Naive thymus-derived CD8-positive, alpha-beta T cell (primary cell): ENCODE results near the gene CNTNAP2. TPM values are rescaled to one million over a fixed set of nuclear protein-coding genes. Genes with fewer than 3 reads are reported as not detected.

Source experiments
- ATAC-seq, 2 donors: fragments of 150-1000 bp; cut with Tn5 transposase in 1 of 2; sonication (Bioruptor Pico), chemical (Tn5 transposase) in 1 of 2; 1 replicate in 1 of 2; 2 replicates in 1 of 2; pipeline ENCODE4 v1.10.0; 2021; ENCODE audit warnings: mild to moderate bottlenecking in 2 of 2, moderate library complexity in 2 of 2
- POLR2A ChIA-PET: fragments of 350-600 bp; sonication (Branson Sonifier 250); formaldehyde crosslinking; loops from one replicate; lab custom pipeline; 2021; ENCODE audit warnings: antibody characterized with exemption; lab: Charles Lee
- DNase-seq, 10 donors: peaks; one replicate each; pipeline versions ENCODE4 v3.0.0 to v3.0.0-alpha.2; 2020 to 2022
- H3K27ac Mint-ChIP-seq, 10 donors: one replicate each; pipeline ENCODE4 v1.8.0; 2020 to 2022; ENCODE audit warnings: mild to moderate bottlenecking in 10 of 10, mixed read lengths in 10 of 10, moderate library complexity in 4 of 10, inconsistent platforms in 1 of 10
- H3K27me3 Mint-ChIP-seq, 5 donors: one replicate each; pipeline ENCODE4 v1.8.0; 2021 to 2022; ENCODE audit warnings: mixed read lengths in 5 of 5
- H3K36me3 Mint-ChIP-seq, 3 donors: one replicate each; pipeline ENCODE4 v1.8.0; 2020 to 2022; ENCODE audit warnings: mixed read lengths in 3 of 3, mild to moderate bottlenecking in 2 of 3, inconsistent platforms in 1 of 3
- H3K4me1 Mint-ChIP-seq, 4 donors: one replicate each; pipeline ENCODE4 v1.8.0; 2021 to 2022; ENCODE audit warnings: mixed read lengths in 4 of 4
- H3K4me3 Mint-ChIP-seq, 10 donors: one replicate each; pipeline ENCODE4 v1.8.0; 2020 to 2022; ENCODE audit warnings: mild to moderate bottlenecking in 10 of 10, mixed read lengths in 10 of 10, moderate library complexity in 6 of 10, inconsistent platforms in 1 of 10
- H3K9me3 Mint-ChIP-seq, 9 donors: one replicate each; pipeline ENCODE4 v1.8.0; 2020 to 2022; ENCODE audit warnings: mixed read lengths in 9 of 9, mild to moderate bottlenecking in 3 of 9, inconsistent platforms in 1 of 9, moderate library complexity in 1 of 9
- polyA plus RNA-seq, 3 donors: library from polyadenylated mRNA; unstranded; fragments of 300-500 nt; fragmentation: Illumina TruSeq; gene quantifications; one replicate each; pipeline ENCODE4 v1.2.3, GENCODE V29; 2021
- total RNA-seq, 8 experiments: library from RNA in 2 of 8; stranded (reverse) in 2 of 8; gene quantifications; one replicate each; pipeline ENCODE4 v1.2.3 and lab custom pipeline; 2021 to 2026

CNTNAP2 gene
- total and polyA plus RNA-seq, 5 experiments from 2014 or later, result 0.12 to 1.5 (median 0.71) TPM; not detected in 1

DNA sequence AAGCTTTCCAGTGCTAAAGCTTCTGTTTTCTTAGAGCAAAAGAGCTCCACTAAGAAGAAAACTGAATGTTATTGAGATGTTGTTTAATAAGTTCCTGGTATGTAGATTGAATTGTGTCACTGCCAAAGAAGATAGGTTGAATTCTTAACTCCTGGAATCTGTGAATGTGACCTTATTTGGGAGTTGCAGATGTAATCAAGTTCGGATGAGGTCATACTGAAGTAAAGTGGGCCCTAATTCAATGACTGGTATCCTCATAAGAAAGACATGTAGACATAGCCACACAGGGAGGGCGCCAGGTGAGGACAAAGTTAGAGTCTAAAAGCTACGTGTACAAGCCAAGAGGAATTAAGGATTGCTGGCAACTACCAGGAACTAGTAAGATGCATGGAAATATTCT, 1741.8 kb downstream of the CNTNAP2 start:
- POLR2A ChIA-PET, result no interaction called here
- Mint-ChIP-seq H3K36me3 (peaks cover 0 to 3% (median 0%) of the 10 kb centered on the region in 3 donors), H3K4me1 (no peaks in the 10 kb centered on the region), H3K27ac (no peak overlapping the region), H3K4me3 (no peak overlapping the region), H3K27me3 (no peaks in the 10 kb centered on the region), H3K9me3 (peaks cover 2 to 27% (median 9%) of the 10 kb centered on the region in 9 donors)
- DNase-seq (no peak), ATAC-seq (no peak)

DNA sequence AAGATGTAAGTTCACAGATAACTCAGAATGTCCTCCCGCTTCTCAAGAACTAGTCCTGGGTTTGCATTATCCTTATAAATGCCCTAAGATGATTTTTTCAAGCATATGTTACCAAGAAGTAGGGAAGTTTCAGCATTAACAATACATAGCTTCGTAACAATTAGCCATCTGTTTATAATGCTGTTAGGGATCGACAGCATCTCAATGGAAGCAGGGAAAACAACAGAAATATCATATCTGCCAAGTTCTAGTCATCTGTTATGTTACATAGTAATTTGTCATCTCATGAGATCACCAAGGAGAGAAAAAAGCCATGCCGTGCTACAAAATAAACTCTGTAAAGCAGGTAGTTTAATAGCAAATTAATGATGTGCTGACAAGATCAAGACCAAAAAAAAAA, 1742.4 kb downstream of the CNTNAP2 start:
- peaks cover 0 to 3% (median 0%) of the 10 kb centered on the region in 3 donors for H3K36me3 Mint-ChIP-seq
- no peak overlapping the region for H3K27ac Mint-ChIP-seq
- DNase-seq (no peak), ATAC-seq (no peak)
- peaks cover 2 to 27% (median 9%) of the 10 kb centered on the region in 9 donors for H3K9me3 Mint-ChIP-seq
- H3K4me1 Mint-ChIP-seq, result no peaks in the 10 kb centered on the region
- H3K27me3 Mint-ChIP-seq, result no peaks in the 10 kb centered on the region
- H3K4me3 Mint-ChIP-seq, result no peak overlapping the region
- POLR2A ChIA-PET, result no interaction called here

- peaks cover 2 to 27% (median 9%) of the 10 kb centered on the region in 9 donors for H3K9me3 Mint-ChIP-seq
- no peak overlapping the region for H3K4me3 Mint-ChIP-seq
- ATAC-seq, result no peak
- H3K36me3 Mint-ChIP-seq, result peaks cover 0 to 3% (median 0%) of the 10 kb centered on the region in 3 donors
- no peak for DNase-seq
- POLR2A ChIA-PET, result no interaction called here
- no peak overlapping the region for H3K27ac Mint-ChIP-seq
- no peaks in the 10 kb centered on the region for H3K4me1 Mint-ChIP-seq
- no peaks in the 10 kb centered on the region for H3K27me3 Mint-ChIP-seq
Measured at GRCh38 chr7:147859486-147859885, 1742.9 kb downstream of the CNTNAP2 start.

DNA sequence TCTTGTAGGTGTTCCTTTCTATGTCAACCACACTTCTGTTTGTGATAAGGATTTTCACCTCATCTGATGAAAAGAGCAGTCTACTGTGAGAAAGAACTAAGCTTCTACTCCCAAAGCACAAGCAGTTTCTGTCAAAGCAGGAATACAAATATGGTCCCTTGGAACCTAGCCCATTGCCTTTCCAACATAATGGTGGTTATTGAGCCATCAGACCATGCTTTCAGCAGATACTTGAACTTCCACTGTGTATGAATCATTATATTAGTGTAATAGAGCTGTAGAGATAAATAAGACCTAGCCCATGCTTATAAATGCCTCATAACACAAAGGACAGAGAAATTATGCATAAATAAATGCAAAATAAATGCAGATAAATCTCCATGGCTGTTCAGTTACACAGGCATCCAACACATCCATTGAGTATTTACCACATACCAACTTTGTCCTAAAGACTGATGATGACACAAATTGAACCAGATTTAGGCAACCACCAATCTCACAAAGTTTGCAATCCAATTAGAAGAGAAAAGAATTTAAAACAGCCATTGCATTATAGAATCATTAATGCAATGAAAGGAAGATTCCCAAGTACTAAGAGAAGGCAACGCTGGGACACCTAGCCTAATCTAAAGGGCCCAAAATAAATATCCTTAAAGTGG, 1744.6 kb downstream of the CNTNAP2 start:
- H3K4me3 Mint-ChIP-seq, result no peak overlapping the region

DNA sequence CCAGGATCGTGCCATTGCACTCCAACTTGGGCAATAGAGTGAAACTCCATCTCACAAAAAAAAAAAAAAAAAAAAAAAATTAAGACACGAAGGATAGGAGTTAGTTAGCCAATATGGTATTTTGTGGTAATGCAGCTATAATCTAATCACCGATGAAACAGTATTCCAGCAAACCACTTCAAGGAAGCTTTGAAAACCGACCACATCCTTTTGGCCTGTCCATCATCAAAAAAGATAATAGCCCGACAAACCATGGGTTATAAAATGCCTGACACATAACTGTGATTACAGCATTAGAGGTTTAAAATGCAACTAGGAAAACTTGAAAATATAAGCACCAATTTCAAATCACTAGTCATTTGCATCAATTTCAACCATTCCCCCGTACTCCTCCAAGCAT, 1745.3 kb downstream of the CNTNAP2 start:
- no peak for DNase-seq
- H3K9me3 Mint-ChIP-seq, result peaks cover 2 to 28% (median 9%) of the 10 kb centered on the region in 9 donors
- H3K36me3 Mint-ChIP-seq, result peaks cover 0 to 3% (median 0%) of the 10 kb centered on the region in 3 donors
- H3K27ac Mint-ChIP-seq, result no peak overlapping the region
- no peaks in the 10 kb centered on the region for H3K27me3 Mint-ChIP-seq
- no peak for ATAC-seq
- H3K4me1 Mint-ChIP-seq, result no peaks in the 10 kb centered on the region
- no peak overlapping the region for H3K4me3 Mint-ChIP-seq
- POLR2A ChIA-PET, result no interaction called here

More for the DNA sequence above, 1744.6 kb downstream of the CNTNAP2 start:
- ATAC-seq (no peak), DNase-seq (no peak)
- Mint-ChIP-seq H3K9me3 (peaks cover 2 to 28% (median 9%) of the 10 kb centered on the region in 9 donors), H3K4me1 (no peaks in the 10 kb centered on the region), H3K27me3 (no peaks in the 10 kb centered on the region), H3K36me3 (peaks cover 0 to 3% (median 0%) of the 10 kb centered on the region in 3 donors), H3K27ac (no peak overlapping the region)
- POLR2A ChIA-PET, result no interaction called here

- Mint-ChIP-seq H3K27me3 (peaks cover 0 to 5% (median 0%) of the 10 kb centered on the region in 5 donors), H3K4me3 (no peak overlapping the region), H3K36me3 (no peaks in the 10 kb centered on the region), H3K4me1 (no peaks in the 10 kb centered on the region), H3K27ac (no peak overlapping the region), H3K9me3 (peaks cover 1 to 43% (median 14%) of the 10 kb centered on the region in 9 donors)
- DNase-seq, result no peak
- ATAC-seq, result no peak
- POLR2A ChIA-PET, result no interaction called here
Measured at GRCh38 chr7:147869456-147869855, 1752.9 kb downstream of the CNTNAP2 start.

DNA sequence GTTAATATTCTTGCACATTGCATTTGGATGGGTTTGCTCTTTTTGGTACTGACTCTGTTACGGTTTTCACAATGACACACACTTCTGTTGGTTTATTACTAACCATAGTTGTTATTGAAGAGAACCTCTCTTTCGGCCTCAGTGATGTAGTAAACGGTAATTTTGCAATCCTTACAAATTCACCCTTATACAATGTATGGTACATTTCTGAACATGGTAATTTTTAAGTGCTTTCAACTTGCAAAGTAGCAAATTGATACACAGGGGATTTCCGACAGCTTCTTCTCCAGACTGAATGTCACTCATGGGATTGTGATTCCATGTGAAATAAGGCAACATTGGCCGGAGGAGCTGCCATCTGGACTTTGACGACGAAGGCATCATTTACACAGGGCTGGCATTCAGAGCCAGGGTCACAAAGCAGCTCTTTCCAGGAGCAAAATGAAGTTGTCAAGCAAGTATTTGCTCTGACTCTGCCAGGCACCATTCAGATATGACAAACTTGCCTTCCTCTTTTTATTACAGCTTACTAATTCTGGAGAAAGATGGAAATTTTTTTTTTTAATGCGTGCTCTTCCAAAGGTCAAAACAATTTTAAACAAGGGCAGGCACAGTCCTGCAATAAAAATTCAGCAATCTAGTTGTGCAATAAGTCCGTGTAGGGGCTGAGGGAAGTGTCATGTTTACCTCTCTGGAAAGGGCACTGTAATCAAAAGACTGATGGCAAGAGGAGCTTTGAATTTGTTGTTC, 1762.5 kb downstream of the CNTNAP2 start:
- peaks cover 0 to 3% (median 0%) of the 10 kb centered on the region in 5 donors for H3K27me3 Mint-ChIP-seq
- ATAC-seq (no peak), DNase-seq (no peak)
- H3K4me1 Mint-ChIP-seq, result no peaks in the 10 kb centered on the region
- POLR2A ChIA-PET, result no interaction called here
- H3K36me3 Mint-ChIP-seq, result no peaks in the 10 kb centered on the region
- H3K4me3 Mint-ChIP-seq, result no peak overlapping the region
- peaks cover 0 to 23% (median 1%) of the 10 kb centered on the region in 9 donors for H3K9me3 Mint-ChIP-seq
- no peak overlapping the region for H3K27ac Mint-ChIP-seq

DNA sequence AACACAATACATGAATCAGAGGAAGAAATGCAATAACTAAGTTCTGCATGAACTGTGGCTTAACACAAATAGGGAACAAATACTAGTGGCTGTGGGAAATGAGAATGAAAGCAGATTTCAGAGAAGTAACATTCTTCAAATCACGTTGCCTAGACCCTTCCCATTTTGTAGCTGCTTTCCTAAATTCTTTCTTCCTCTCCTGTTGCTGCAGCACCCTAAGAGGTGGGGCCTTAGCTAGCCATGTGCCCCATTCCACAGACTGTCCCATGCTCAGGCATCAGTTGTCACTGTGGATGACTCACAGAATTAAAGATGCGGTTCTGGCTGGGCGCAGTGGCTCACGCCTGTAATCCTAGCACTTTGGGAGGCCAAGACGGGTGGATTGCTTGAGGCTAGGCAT, 1769.3 kb downstream of the CNTNAP2 start:
- Mint-ChIP-seq H3K27ac (no peak overlapping the region), H3K36me3 (no peaks in the 10 kb centered on the region), H3K4me3 (no peak overlapping the region), H3K4me1 (no peaks in the 10 kb centered on the region), H3K9me3 (peaks cover 0 to 3% (median 0%) of the 10 kb centered on the region in 9 donors), H3K27me3 (peaks cover 0 to 3% (median 0%) of the 10 kb centered on the region in 5 donors)
- no peak for DNase-seq
- POLR2A ChIA-PET, result no interaction called here
- ATAC-seq, result no peak

DNA sequence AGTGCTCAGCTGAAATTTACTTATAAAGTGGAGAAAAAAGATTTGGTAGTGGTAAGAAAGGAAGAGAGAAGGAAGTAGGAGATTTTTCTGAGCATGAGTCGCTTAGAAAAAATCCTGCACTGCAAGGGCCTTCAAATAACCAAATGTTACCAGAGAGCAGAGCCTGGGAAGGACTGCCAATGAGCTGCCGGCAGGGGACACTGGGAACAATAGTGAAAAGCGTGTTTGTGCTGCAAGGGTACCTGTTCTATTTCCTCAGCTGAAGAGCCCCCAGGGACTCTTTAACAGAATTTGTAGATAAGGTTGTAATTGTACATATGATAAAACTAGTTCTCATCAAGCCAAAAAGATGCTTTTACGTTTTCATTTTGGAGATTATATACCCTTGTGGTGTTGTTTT, 1777.7 kb downstream of the CNTNAP2 start:
- POLR2A ChIA-PET, result no interaction called here
- Mint-ChIP-seq H3K27ac (no peak overlapping the region), H3K9me3 (peaks cover 0 to 9% (median under 1%) of the 10 kb centered on the region in 9 donors), H3K36me3 (no peaks in the 10 kb centered on the region), H3K4me3 (no peak overlapping the region), H3K4me1 (no peaks in the 10 kb centered on the region), H3K27me3 (peaks cover 0 to 3% (median 0%) of the 10 kb centered on the region in 5 donors)
- DNase-seq, result no peak
- ATAC-seq, result no peak

DNA sequence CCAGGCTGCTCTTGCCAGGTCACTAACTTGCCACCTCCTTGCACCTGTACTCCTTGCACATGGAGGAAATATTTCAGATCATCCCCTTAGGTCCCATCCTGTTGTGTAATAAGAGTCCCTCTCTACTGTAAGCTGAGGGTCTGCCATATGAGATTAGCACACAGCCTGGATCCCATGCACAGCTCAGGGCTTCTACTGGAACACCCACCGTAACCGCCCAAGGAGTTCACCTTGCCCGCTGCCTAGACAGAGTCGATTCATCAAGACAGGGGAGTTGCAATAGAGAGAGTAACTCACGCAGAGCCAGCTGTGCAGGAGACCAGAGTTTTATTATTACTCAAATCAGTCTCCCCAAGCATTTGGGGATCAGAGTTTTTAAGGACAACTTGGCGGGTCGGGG, 1779.5 kb downstream of the CNTNAP2 start:
- H3K27me3 Mint-ChIP-seq, result peaks cover 0 to 3% (median 0%) of the 10 kb centered on the region in 5 donors
- no peaks in the 10 kb centered on the region for H3K36me3 Mint-ChIP-seq
- POLR2A ChIA-PET, result no interaction called here
- no peak overlapping the region for H3K4me3 Mint-ChIP-seq
- H3K9me3 Mint-ChIP-seq, result peaks cover 0 to 16% (median 6%) of the 10 kb centered on the region in 9 donors
- ATAC-seq (no peak), DNase-seq (no peak)
- H3K4me1 Mint-ChIP-seq, result no peaks in the 10 kb centered on the region
- H3K27ac Mint-ChIP-seq, result no peak overlapping the region

- no peak overlapping the region for H3K27ac Mint-ChIP-seq
- H3K4me3 Mint-ChIP-seq, result no peak overlapping the region
- H3K9me3 Mint-ChIP-seq, result peaks cover 0 to 33% (median 4%) of the 10 kb centered on the region in 9 donors
- H3K27me3 Mint-ChIP-seq, result peaks cover 0 to 4% (median 0%) of the 10 kb centered on the region in 5 donors
- no peaks in the 10 kb centered on the region for H3K4me1 Mint-ChIP-seq
- no peak for ATAC-seq
- POLR2A ChIA-PET, result no interaction called here
- DNase-seq, result no peak
- H3K36me3 Mint-ChIP-seq, result no peaks in the 10 kb centered on the region
Measured at GRCh38 chr7:147903536-147904218, 1787.1 kb downstream of the CNTNAP2 start.

GRCh38 chr7:147904219-147904576, 1787.6 kb downstream of the CNTNAP2 start:
- H3K27me3 Mint-ChIP-seq, result peaks cover 0 to 4% (median 0%) of the 10 kb centered on the region in 5 donors
- H3K27ac Mint-ChIP-seq, result no peak overlapping the region
- no peaks in the 10 kb centered on the region for H3K36me3 Mint-ChIP-seq
- POLR2A ChIA-PET, result interaction anchor here (1.2 kb wide), 1 partner anchor 17 kb away, joined by 3 read pairs; no protein-coding TSS in a partner anchor
- peaks cover 0 to 33% (median 4%) of the 10 kb centered on the region in 9 donors for H3K9me3 Mint-ChIP-seq
- no peak for DNase-seq
- no peak for ATAC-seq
- no peaks in the 10 kb centered on the region for H3K4me1 Mint-ChIP-seq
- H3K4me3 Mint-ChIP-seq, result no peak overlapping the region
